H1 (cell line): ENCODE data around the gene PRKN. TPM values are rescaled to one million over a fixed set of nuclear protein-coding genes. Genes with fewer than 3 reads are reported as not detected.

Experiments
- CTCF ChIA-PET: fragments of 300-600 bp; sonication (Branson Sonifier 250); formaldehyde crosslinking; loops from one replicate; lab custom pipeline; 2021; ENCODE audit not compliant: partially characterized antibody; lab: Charles Lee
- POLR2A ChIA-PET: fragments of 300-600 bp; sonication (Branson Sonifier 250); formaldehyde crosslinking; loops from one replicate; lab custom pipeline; 2021; ENCODE audit warnings: inconsistent platforms; ENCODE audit not compliant: partially characterized antibody; lab: Charles Lee
- DNase-seq, 2 experiments: peaks; one replicate each; pipeline versions ENCODE4 v3.0.0 to v3.0.0-alpha.2; 2010 to 2022; ENCODE audit warnings: low spot score in 2 of 2, low read depth in 1 of 2, mixed read lengths in 1 of 2
- FAIRE-seq: peaks from 2 replicates; lab custom pipeline; 2011; peaks lifted over from hg19 to GRCh38; lab: Jason Lieb, UNC
- H2AFZ ChIP-seq: 2 replicates; pipeline ENCODE4 v1.8.1; 2012; ENCODE audit warnings: low read length, inconsistent platforms
- H2AK5ac ChIP-seq: 2 replicates; pipeline ENCODE4 v1.6.1; 2013; ENCODE audit warnings: low read depth, low read length
- H2BK120ac ChIP-seq: replicated peaks from 2 replicates; pipeline ENCODE3; 2013; ENCODE audit warnings: low read depth, low read length, inconsistent platforms
- H2BK12ac ChIP-seq: 2 replicates; pipeline ENCODE4 v1.6.1; 2013; ENCODE audit warnings: low read depth, low read length
- H2BK15ac ChIP-seq: 2 replicates; pipeline ENCODE4 v1.6.1; 2013; ENCODE audit warnings: low read length
- H2BK20ac ChIP-seq: 2 replicates; pipeline ENCODE4 v1.6.1; 2013; ENCODE audit warnings: low read length
- H2BK5ac ChIP-seq: 2 replicates; pipeline ENCODE4 v1.6.1; 2013; ENCODE audit warnings: low read depth, low read length
- H3K14ac ChIP-seq: 2 replicates; pipeline ENCODE4 v1.6.1; 2013; ENCODE audit warnings: inconsistent platforms; ENCODE audit not compliant: insufficient read length
- H3K18ac ChIP-seq: 2 replicates; pipeline ENCODE4 v1.6.1; 2013; ENCODE audit warnings: low read length; ENCODE audit errors: extremely low read depth
- H3K23ac ChIP-seq: 2 replicates; pipeline ENCODE4 v1.6.1; 2013; ENCODE audit warnings: inconsistent platforms; ENCODE audit not compliant: insufficient read length
- H3K23me2 ChIP-seq: 2 replicates; pipeline ENCODE4 v1.6.1; 2013; ENCODE audit warnings: low read depth, low read length
- H3K27ac ChIP-seq: 2 replicates; pipeline ENCODE4 v1.6.1; 2011; ENCODE audit warnings: low read depth, low read length, inconsistent platforms
- H3K27me3 ChIP-seq, 4 experiments: replicated peaks in 1 of 4; 1 replicate in 1 of 4; 2 replicates in 3 of 4; pipeline versions ENCODE4 v1.6.1 to v1.8.1; 2011 to 2013; ENCODE audit warnings: low read length in 3 of 4, mild to moderate bottlenecking in 3 of 4, inconsistent platforms in 2 of 4, mixed read lengths in 2 of 4, moderate library complexity in 1 of 4; ENCODE audit not compliant: control insufficient read depth in 3 of 4, insufficient read depth in 3 of 4; ENCODE audit errors: extremely low read depth in 1 of 4
- H3K36me3 ChIP-seq, 4 experiments: 2 replicates each; pipeline versions ENCODE4 v1.6.1 to v1.8.1; 2011 to 2013; ENCODE audit warnings: mild to moderate bottlenecking in 4 of 4, low read length in 3 of 4, moderate library complexity in 2 of 4, control low read depth in 1 of 4, inconsistent platforms in 1 of 4; ENCODE audit not compliant: insufficient read depth in 4 of 4, control insufficient read depth in 2 of 4
- H3K4ac ChIP-seq: replicated peaks from 2 replicates; pipeline ENCODE3; 2013; ENCODE audit warnings: low read length, low read depth, mixed read lengths, inconsistent platforms; ENCODE audit not compliant: insufficient read length
- H3K4me1 ChIP-seq, 4 experiments: replicated peaks in 1 of 4; 1 replicate in 1 of 4; 2 replicates in 3 of 4; pipeline versions ENCODE4 v1.6.1 to v1.8.1; 2011 to 2013; ENCODE audit warnings: low read length in 3 of 4, inconsistent platforms in 2 of 4, mixed read lengths in 1 of 4; ENCODE audit not compliant: insufficient read depth in 4 of 4, control insufficient read depth in 3 of 4
- H3K4me2 ChIP-seq, 2 experiments: 2 replicates each; pipeline versions ENCODE4 v1.6.1 to v1.8.1; 2011 to 2013; ENCODE audit warnings: low read depth in 2 of 2, low read length in 2 of 2, control low read depth in 1 of 2, inconsistent platforms in 1 of 2, mild to moderate bottlenecking in 1 of 2; ENCODE audit not compliant: insufficient read depth in 1 of 2
- H3K4me3 ChIP-seq, 4 experiments: fragments of 200-600, 300-600 bp in 1 of 4; sonication (generic), shearing (Covaris generic), sonication (Bioruptor Twin) in 1 of 4; 2 replicates each; pipeline versions ENCODE4 v1.5.1 to v1.8.1; 2011 to 2016; ENCODE audit warnings: low read length in 4 of 4, low read depth in 3 of 4, control low read depth in 2 of 4, inconsistent platforms in 2 of 4, mild to moderate bottlenecking in 2 of 4, mixed read lengths in 1 of 4, moderate library complexity in 1 of 4; ENCODE audit not compliant: insufficient read depth in 2 of 4; ENCODE audit errors: extremely low read depth in 1 of 4
- H3K56ac ChIP-seq: replicated peaks from 2 replicates; pipeline ENCODE3; 2013; ENCODE audit warnings: low read depth, mild to moderate bottlenecking, mixed read lengths, low read length, inconsistent platforms; ENCODE audit not compliant: insufficient read length
- H3K79me1 ChIP-seq: 2 replicates; pipeline ENCODE4 v1.6.1; 2013; ENCODE audit warnings: low read depth, low read length, control low read depth
- H3K79me2 ChIP-seq, 2 experiments: 2 replicates each; pipeline versions ENCODE4 v1.6.1 to v1.8.1; 2012 to 2013; ENCODE audit warnings: low read length in 2 of 2, mild to moderate bottlenecking in 2 of 2, inconsistent platforms in 1 of 2; ENCODE audit not compliant: insufficient read depth in 2 of 2, control insufficient read depth in 1 of 2
- H3K9ac ChIP-seq, 4 experiments: replicated peaks in 1 of 4; 1 replicate in 1 of 4; 2 replicates in 3 of 4; pipeline versions ENCODE4 v1.6.1 to v1.8.1; 2011 to 2013; ENCODE audit warnings: low read depth in 3 of 4, low read length in 3 of 4, control low read depth in 2 of 4, mild to moderate bottlenecking in 2 of 4, moderate library complexity in 2 of 4, inconsistent platforms in 1 of 4; ENCODE audit errors: extremely low read depth in 1 of 4
- H3K9me3 ChIP-seq, 2 experiments: 2 replicates each; pipeline versions ENCODE4 v1.6.1 to v1.8.1; 2012 to 2013; ENCODE audit warnings: mild to moderate bottlenecking in 2 of 2, moderate library complexity in 2 of 2, control low read depth in 1 of 2, inconsistent platforms in 1 of 2, low read depth in 1 of 2, low read length in 1 of 2, mixed read lengths in 1 of 2; ENCODE audit not compliant: insufficient read depth in 2 of 2
- H4K20me1 ChIP-seq, 2 experiments: replicated peaks in 1 of 2; 2 replicates each; pipeline versions ENCODE3 to v1.8.1; 2011 to 2013; ENCODE audit warnings: inconsistent platforms in 2 of 2, low read length in 2 of 2, mild to moderate bottlenecking in 1 of 2; ENCODE audit not compliant: insufficient read depth in 2 of 2, control insufficient read depth in 1 of 2
- H4K5ac ChIP-seq: 2 replicates; pipeline ENCODE4 v1.6.1; 2013; ENCODE audit warnings: low read length, low read depth, mixed read lengths, inconsistent platforms; ENCODE audit not compliant: insufficient read length
- H4K8ac ChIP-seq: 2 replicates; pipeline ENCODE4 v1.8.0; 2013; ENCODE audit warnings: mild to moderate bottlenecking, moderate library complexity, low read length, inconsistent platforms; ENCODE audit not compliant: insufficient read depth; ENCODE audit errors: extremely low read depth
- H4K91ac ChIP-seq: replicated peaks from 2 replicates; pipeline ENCODE3; 2013; ENCODE audit warnings: low read length, mixed read lengths, inconsistent platforms; ENCODE audit not compliant: insufficient read length
- MAFK ChIP-seq: IDR thresholded peaks from 2 replicates; pipeline ENCODE4 v1.6.1; 2012; ENCODE audit warnings: low read depth, mild to moderate bottlenecking, improper control_type of control experiment, low read length
- POLR2A ChIP-seq, 2 experiments: IDR thresholded peaks; 1 replicate in 1 of 2; 2 replicates in 1 of 2; pipeline ENCODE4 v1.6.1; 2011; ENCODE audit warnings: low read depth in 2 of 2, low read length in 2 of 2, mild to moderate bottlenecking in 2 of 2; ENCODE audit errors: control extremely low read depth in 1 of 2
- SIN3A ChIP-seq, 2 experiments: IDR thresholded peaks in 1 of 2; conservative IDR thresholded peaks in 1 of 2; 2 replicates each; pipeline ENCODE4 v1.6.1; 2011 to 2012; ENCODE audit warnings: low read length in 2 of 2, improper control_type of control experiment in 1 of 2, low read depth in 1 of 2, mild to moderate bottlenecking in 1 of 2
- TAF7 ChIP-seq: optimal IDR thresholded peaks from 2 replicates; pipeline ENCODE3; 2011; ENCODE audit warnings: low read depth, mild to moderate bottlenecking, inconsistent platforms, low read length, moderate library complexity, borderline replicate concordance
- WGBS, 2 experiments: shearing (Covaris generic) in 1 of 2; methylation state at CpG; one replicate each; pipeline versions ENCODE4 v1.1.6 to v1.1.7; 2013 to 2015; ENCODE audit warnings: low lambda C conversion rate in 2 of 2, mixed read lengths in 2 of 2, inconsistent platforms in 1 of 2, low coverage in 1 of 2, missing lambda C conversion rate in 1 of 2; ENCODE audit not compliant: insufficient replicate concordance in 2 of 2, insufficient coverage in 1 of 2, insufficient read length in 1 of 2; ENCODE audit errors: extremely low coverage in 1 of 2, missing lambda C conversion rate in 1 of 2; 5-methylcytosine and 5-hydroxymethylcytosine counted together
- polyA plus RNA-seq, 7 experiments: library from polyadenylated mRNA; depleted of rRNA in 3 of 7; stranded (reverse) in 5 of 7; unstranded in 2 of 7; fragments of >200 nt in 5 of 7; fragments of 200-250 nt in 2 of 7; gene quantifications; 1 replicate in 5 of 7; 2 replicates in 1 of 7; 4 replicates in 1 of 7; pipeline versions ENCODE4 v1.2.1 to v1.2.3, GENCODE V29; 2011 to 2013; ENCODE audit warnings: missing spikeins in 2 of 7, mixed read lengths in 2 of 7
- total RNA-seq: library from RNA; stranded (reverse); fragmentation: NEBNext Ultra II Directional; extraction: Animal tissue kit (Norgen Biotek cat#: 25700); gene quantifications from 2 replicates; pipeline ENCODE4 v1.2.1, GENCODE V29; 2021

The PRKN gene
- total and polyA plus RNA-seq, 2 of the 8 experiments (the other 6 are each of a cell fraction or from before 2014, with no cell fraction given) = 0.13 to 0.29 TPM

- Histone ChIP-seq H3K4me3 (no peak overlapping the region), H3K56ac (no peak overlapping the region), H3K23ac (no peak overlapping the region), H2BK5ac (no peak overlapping the region), H3K79me1 (no peaks in the 10 kb centered on the region), H4K8ac (no peak overlapping the region), H3K27me3 (no peaks in the 10 kb centered on the region), H3K79me2 (no peaks in the 10 kb centered on the region), H3K4me1 (no peaks in the 10 kb centered on the region), H2BK20ac (no peak overlapping the region), H3K14ac (no peak overlapping the region), H2AFZ (no peak overlapping the region), H3K23me2 (no peaks in the 10 kb centered on the region), H2BK15ac (no peak overlapping the region), H2AK5ac (no peak overlapping the region), H3K27ac (no peak overlapping the region), H3K18ac (no peak overlapping the region), H3K4me2 (no peak overlapping the region), H4K5ac (no peak overlapping the region), H4K20me1 (no peaks in the 10 kb centered on the region), H4K91ac (no peak overlapping the region), H3K36me3 (no peaks in the 10 kb centered on the region), H2BK120ac (no peak overlapping the region), H3K4ac (no peak overlapping the region), H2BK12ac (no peak overlapping the region), H3K9ac (no peak overlapping the region), H3K9me3 (peaks cover 0 to 5% of the 10 kb centered on the region in 2 experiments; a peak in 1 of 4 replicates)
- ChIA-PET POLR2A (no interaction called here), CTCF (no interaction called here)
- WGBS, 2 experiments = 87% methylated on average over 4 of the region's 4 CpGs; no CpG with 5 or more reads in 1 of the 2 experiments
- FAIRE-seq (no peak), DNase-seq (no peak)
- TF ChIP-seq MAFK (no peak), SIN3A (conservative IDR thresholded peaks at IDR 0.05 in 1 of 2, IDR thresholded peaks at IDR 0.05 in 1 of 2; ENCODE audit: low read depth in 1 of 2, low read length in 2 of 2) (no peak), TAF7 (no peak), POLR2A (IDR thresholded peaks at IDR 0.05; ENCODE audit: control extremely low read depth in 1 of 2, low read depth in 2 of 2, low read length in 2 of 2) (no peak)
These were observed 1385.9 kb downstream of the PRKN start for GRCh38 chr6:161341638-161342037.
